ENCODE data around the gene PIP5KL1.

Gene PIP5KL1

GRCh38 chr9:127903557-127904475 lies 26.8 kb downstream of the PIP5KL1 start:
- TF ChIP-seq CTCF (IDR thresholded peaks at IDR 0.05; ENCODE audit: low read depth, low read length) = no peak
- DNase-seq (ENCODE audit: low read depth, low spot score) = no peak
- H3K4me3 ChIP-seq (ENCODE audit: low read depth, low read length) = no peak overlapping the region
- in situ Hi-C loops (cut with HindIII; ENCODE audit: low sequenced_read_pairs) = no loop called here

- no peak for TF ChIP-seq CTCF (IDR thresholded peaks at IDR 0.05; ENCODE audit: low read depth, low read length)
- H3K4me3 ChIP-seq (ENCODE audit: low read depth, low read length) = peak within 1 kb of the TSS; percentile 89
- in situ Hi-C loops (cut with HindIII; ENCODE audit: low sequenced_read_pairs) = no loop called here
- peak; percentile 57 for DNase-seq (ENCODE audit: low read depth, low spot score)
Observed at GRCh38 chr9:127899128-127899943, 31.2 kb downstream of the PIP5KL1 start, which contains the start of gene ST6GALNAC6. TSS of gene ST6GALNAC6 (minus strand) at chr9:127899603. CDS start at chr9:127897981, 1,622 bp downstream.

GRCh38 chr9:127898433-127899127 lies 32.0 kb downstream of the PIP5KL1 start:
- peak; percentile 71 for DNase-seq (ENCODE audit: low read depth, low spot score)

GRCh38 chr9:127897193-127897692 lies 33.3 kb downstream of the PIP5KL1 start:
- in situ Hi-C loops (cut with HindIII; ENCODE audit: low sequenced_read_pairs) = no loop called here
- DNase-seq (ENCODE audit: low read depth, low spot score) = peak; percentile 68
- no peak for TF ChIP-seq CTCF (IDR thresholded peaks at IDR 0.05; ENCODE audit: low read depth, low read length)
- no peak overlapping the region for H3K4me3 ChIP-seq (ENCODE audit: low read depth, low read length)

More at GRCh38 chr9:127898433-127899127, 32.0 kb downstream of the PIP5KL1 start:
- H3K4me3 ChIP-seq (ENCODE audit: low read depth, low read length) = peak overlapping the region; percentile 89
- in situ Hi-C loops (cut with HindIII; ENCODE audit: low sequenced_read_pairs) = no loop called here
- no peak for TF ChIP-seq CTCF (IDR thresholded peaks at IDR 0.05; ENCODE audit: low read depth, low read length)

GRCh38 chr9:127896395-127897192 lies 34.0 kb downstream of the PIP5KL1 start:
- in situ Hi-C loops (cut with HindIII; ENCODE audit: low sequenced_read_pairs) = no loop called here
- TF ChIP-seq CTCF (IDR thresholded peaks at IDR 0.05; ENCODE audit: low read depth, low read length) = no peak
- no peak for DNase-seq (ENCODE audit: low read depth, low spot score)
- H3K4me3 ChIP-seq (ENCODE audit: low read depth, low read length) = no peak overlapping the region

All from astrocyte of the spinal cord (primary cell).